ENCODE data around the gene TSKU. TPM values are rescaled to one million over a fixed set of nuclear protein-coding genes. Genes with fewer than 3 reads are reported as not detected.

The TSKU gene
- total RNA-seq, 1 donor from 2014 or later: 29.2 TPM

- Mint-ChIP-seq H3K4me3 (ENCODE audit: unreplicated experiment) (peak overlapping the region; percentile 51), H3K27me3 (ENCODE audit: unreplicated experiment) (peaks cover 6% of the 10 kb centered on the region), H3K27ac (ENCODE audit: unreplicated experiment) (peak overlapping the region; percentile 44), H3K9me3 (ENCODE audit: unreplicated experiment) (peaks cover 2% of the 10 kb centered on the region), H3K4me1 (ENCODE audit: low read depth, unreplicated experiment) (peaks cover 6% of the 10 kb centered on the region), H3K36me3 (ENCODE audit: unreplicated experiment) (no peaks in the 10 kb centered on the region)
- DNase-seq: peak; percentile 30
- TF ChIP-seq, protein P1, sequence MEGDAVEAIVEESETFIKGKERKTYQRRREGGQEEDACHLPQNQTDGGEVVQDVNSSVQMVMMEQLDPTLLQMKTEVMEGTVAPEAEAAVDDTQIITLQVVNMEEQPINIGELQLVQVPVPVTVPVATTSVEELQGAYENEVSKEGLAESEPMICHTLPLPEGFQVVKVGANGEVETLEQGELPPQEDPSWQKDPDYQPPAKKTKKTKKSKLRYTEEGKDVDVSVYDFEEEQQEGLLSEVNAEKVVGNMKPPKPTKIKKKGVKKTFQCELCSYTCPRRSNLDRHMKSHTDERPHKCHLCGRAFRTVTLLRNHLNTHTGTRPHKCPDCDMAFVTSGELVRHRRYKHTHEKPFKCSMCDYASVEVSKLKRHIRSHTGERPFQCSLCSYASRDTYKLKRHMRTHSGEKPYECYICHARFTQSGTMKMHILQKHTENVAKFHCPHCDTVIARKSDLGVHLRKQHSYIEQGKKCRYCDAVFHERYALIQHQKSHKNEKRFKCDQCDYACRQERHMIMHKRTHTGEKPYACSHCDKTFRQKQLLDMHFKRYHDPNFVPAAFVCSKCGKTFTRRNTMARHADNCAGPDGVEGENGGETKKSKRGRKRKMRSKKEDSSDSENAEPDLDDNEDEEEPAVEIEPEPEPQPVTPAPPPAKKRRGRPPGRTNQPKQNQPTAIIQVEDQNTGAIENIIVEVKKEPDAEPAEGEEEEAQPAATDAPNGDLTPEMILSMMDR (IDR thresholded peaks at IDR 0.05; ENCODE audit: partially characterized antibody, unreplicated experiment): no peak
Observed at GRCh38 chr11:76830639-76831327, 47.6 kb downstream of the TSKU start.

GRCh38 chr11:76831686-76832310 lies 48.6 kb downstream of the TSKU start:
- Mint-ChIP-seq H3K27ac (ENCODE audit: unreplicated experiment) (no peak overlapping the region), H3K36me3 (ENCODE audit: unreplicated experiment) (no peaks in the 10 kb centered on the region)

DNA sequence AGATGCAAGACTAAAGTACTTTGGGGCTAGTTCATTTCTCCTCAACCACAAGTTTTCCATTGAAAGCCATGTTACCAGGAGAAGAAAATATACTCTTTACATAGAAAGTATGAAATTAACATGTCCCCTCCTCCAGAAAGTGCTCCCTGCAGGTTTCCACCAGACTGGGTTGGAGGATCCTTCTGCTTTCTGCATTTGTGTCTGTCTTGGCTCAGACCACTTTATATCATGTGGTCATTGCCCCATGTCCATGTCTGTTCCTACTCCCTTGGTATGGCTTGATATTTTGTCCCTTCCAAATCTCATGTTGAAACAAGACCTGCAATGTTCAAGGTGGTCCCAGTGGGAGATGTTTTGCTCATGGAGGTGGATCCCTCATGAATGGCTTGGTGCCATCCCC lies 49.2 kb downstream of the TSKU start:
- TF ChIP-seq, protein P1 (IDR thresholded peaks at IDR 0.05; ENCODE audit: partially characterized antibody, unreplicated experiment): no peak
- Mint-ChIP-seq H3K27ac (ENCODE audit: unreplicated experiment) (no peak overlapping the region), H3K27me3 (ENCODE audit: unreplicated experiment) (peaks cover 6% of the 10 kb centered on the region), H3K4me1 (ENCODE audit: low read depth, unreplicated experiment) (peaks cover 6% of the 10 kb centered on the region), H3K4me3 (ENCODE audit: unreplicated experiment) (no peak overlapping the region), H3K9me3 (ENCODE audit: unreplicated experiment) (peaks cover 2% of the 10 kb centered on the region), H3K36me3 (ENCODE audit: unreplicated experiment) (no peaks in the 10 kb centered on the region)
- DNase-seq: no peak

More at GRCh38 chr11:76831686-76832310, 48.6 kb downstream of the TSKU start:
- peaks cover 6% of the 10 kb centered on the region for H3K4me1 Mint-ChIP-seq (ENCODE audit: low read depth, unreplicated experiment)
- TF ChIP-seq, protein P1 (IDR thresholded peaks at IDR 0.05; ENCODE audit: partially characterized antibody, unreplicated experiment): no peak
- no peak for DNase-seq
- peaks cover 6% of the 10 kb centered on the region for H3K27me3 Mint-ChIP-seq (ENCODE audit: unreplicated experiment)
- no peak overlapping the region for H3K4me3 Mint-ChIP-seq (ENCODE audit: unreplicated experiment)
- H3K9me3 Mint-ChIP-seq (ENCODE audit: unreplicated experiment): peaks cover 2% of the 10 kb centered on the region

DNA sequence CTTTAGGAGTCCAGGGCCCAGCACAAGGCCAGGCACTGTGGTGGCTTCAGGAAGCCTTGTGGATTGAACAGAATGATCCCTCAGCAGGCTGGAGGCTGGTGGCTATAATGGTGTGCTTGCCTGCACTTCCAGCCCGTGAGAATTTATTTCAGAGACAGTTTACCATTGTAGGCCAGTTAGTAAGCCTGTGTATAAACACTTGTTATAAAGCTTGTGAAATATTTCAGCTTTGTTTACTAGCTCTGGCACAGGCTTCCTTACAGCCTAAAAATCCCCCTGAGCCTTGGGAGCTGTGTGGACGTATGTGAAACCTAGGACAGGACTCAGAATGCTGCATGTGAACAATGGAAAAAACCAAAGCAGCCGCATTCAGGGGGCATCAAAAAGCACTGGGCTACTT lies 51.0 kb downstream of the TSKU start:
- DNase-seq: no peak
- peaks cover 12% of the 10 kb centered on the region for H3K4me1 Mint-ChIP-seq (ENCODE audit: low read depth, unreplicated experiment)
- peaks cover 8% of the 10 kb centered on the region for H3K27me3 Mint-ChIP-seq (ENCODE audit: unreplicated experiment)
- no peak overlapping the region for H3K4me3 Mint-ChIP-seq (ENCODE audit: unreplicated experiment)
- peaks cover 2% of the 10 kb centered on the region for H3K9me3 Mint-ChIP-seq (ENCODE audit: unreplicated experiment)
- H3K27ac Mint-ChIP-seq (ENCODE audit: unreplicated experiment): no peak overlapping the region
- TF ChIP-seq, protein P1 (IDR thresholded peaks at IDR 0.05; ENCODE audit: partially characterized antibody, unreplicated experiment): no peak
- H3K36me3 Mint-ChIP-seq (ENCODE audit: unreplicated experiment): no peaks in the 10 kb centered on the region

DNA sequence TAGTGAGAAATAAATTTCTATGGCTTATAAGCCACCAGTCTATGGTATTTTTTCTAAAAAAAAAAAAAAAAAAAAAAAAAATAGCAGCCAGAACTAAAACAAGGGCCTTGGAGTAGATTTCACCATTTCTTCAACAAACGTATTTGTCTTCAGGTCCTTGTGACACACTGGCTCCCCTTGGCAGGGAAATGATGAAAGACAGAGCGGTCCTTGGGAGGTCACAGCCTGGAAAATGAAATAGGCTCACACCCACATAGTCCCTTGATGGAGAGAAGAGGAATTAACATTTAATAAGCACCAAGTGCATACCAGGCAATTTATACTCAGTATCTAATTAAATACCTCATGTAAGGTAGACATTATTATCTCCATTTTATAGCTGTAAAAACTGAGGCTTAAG lies 51.9 kb downstream of the TSKU start:
- Mint-ChIP-seq H3K4me1 (ENCODE audit: low read depth, unreplicated experiment) (peaks cover 14% of the 10 kb centered on the region), H3K9me3 (ENCODE audit: unreplicated experiment) (peaks cover 2% of the 10 kb centered on the region), H3K27ac (ENCODE audit: unreplicated experiment) (no peak overlapping the region), H3K27me3 (ENCODE audit: unreplicated experiment) (peaks cover 4% of the 10 kb centered on the region), H3K36me3 (ENCODE audit: unreplicated experiment) (no peaks in the 10 kb centered on the region), H3K4me3 (ENCODE audit: unreplicated experiment) (no peak overlapping the region)
- no peak for DNase-seq
- TF ChIP-seq, protein P1 (IDR thresholded peaks at IDR 0.05; ENCODE audit: partially characterized antibody, unreplicated experiment): no peak
